Muscle layer of colon (tissue), 2 donors: ENCODE data around the gene IFNAR2.

Experiments
- H3K27ac ChIP-seq: one replicate; pipeline ENCODE4 v1.7.0; 2013; ENCODE audit warnings: low read depth, mild to moderate bottlenecking, low read length, moderate library complexity
- H3K27me3 ChIP-seq, 2 donors: one replicate each; pipeline ENCODE4 v1.7.0; 2013; ENCODE audit warnings: low read length in 2 of 2, mild to moderate bottlenecking in 2 of 2; ENCODE audit not compliant: insufficient read depth in 2 of 2, control insufficient read depth in 1 of 2
- H3K36me3 ChIP-seq: one replicate; pipeline ENCODE4 v1.7.0; 2013; ENCODE audit warnings: mild to moderate bottlenecking, low read length; ENCODE audit not compliant: insufficient read depth
- H3K4me1 ChIP-seq: one replicate; pipeline ENCODE4 v1.7.0; 2013; ENCODE audit warnings: mild to moderate bottlenecking, low read length; ENCODE audit not compliant: insufficient read depth
- H3K4me3 ChIP-seq, 2 donors: one replicate each; pipeline ENCODE4 v1.7.0; 2013; ENCODE audit warnings: low read length in 2 of 2, low read depth in 1 of 2, mild to moderate bottlenecking in 1 of 2, moderate library complexity in 1 of 2
- H3K9ac ChIP-seq: one replicate; pipeline ENCODE4 v1.7.0; 2013; ENCODE audit warnings: low read length
- H3K9me3 ChIP-seq: one replicate; pipeline ENCODE4 v1.7.0; 2013; ENCODE audit warnings: mild to moderate bottlenecking, low read length
- donor health status: abdominal sarcoma.
- donor health status: Adenocarcinoma of cecum.

Gene IFNAR2

DNA sequence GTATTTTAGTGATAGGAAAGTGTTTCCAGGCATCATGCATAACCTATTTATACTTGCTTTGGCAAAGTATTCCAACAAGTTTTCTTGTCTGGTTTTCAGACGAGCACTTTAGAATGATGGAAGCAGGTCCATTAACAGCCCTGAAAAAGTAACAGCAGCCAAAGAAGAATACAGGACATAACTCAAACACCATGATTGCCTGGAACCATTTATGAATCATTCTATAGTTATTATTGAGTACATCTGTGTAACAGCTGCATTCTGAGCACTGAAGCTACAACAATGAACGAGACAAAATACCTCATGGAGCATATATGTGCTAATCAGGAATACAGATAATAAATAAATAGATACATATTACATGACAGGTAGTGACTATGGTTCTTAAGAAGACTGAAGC is 49.0 kb downstream of the IFNAR2 start:
- peaks cover 19% of the 10 kb centered on the region for H3K36me3 ChIP-seq

DNA sequence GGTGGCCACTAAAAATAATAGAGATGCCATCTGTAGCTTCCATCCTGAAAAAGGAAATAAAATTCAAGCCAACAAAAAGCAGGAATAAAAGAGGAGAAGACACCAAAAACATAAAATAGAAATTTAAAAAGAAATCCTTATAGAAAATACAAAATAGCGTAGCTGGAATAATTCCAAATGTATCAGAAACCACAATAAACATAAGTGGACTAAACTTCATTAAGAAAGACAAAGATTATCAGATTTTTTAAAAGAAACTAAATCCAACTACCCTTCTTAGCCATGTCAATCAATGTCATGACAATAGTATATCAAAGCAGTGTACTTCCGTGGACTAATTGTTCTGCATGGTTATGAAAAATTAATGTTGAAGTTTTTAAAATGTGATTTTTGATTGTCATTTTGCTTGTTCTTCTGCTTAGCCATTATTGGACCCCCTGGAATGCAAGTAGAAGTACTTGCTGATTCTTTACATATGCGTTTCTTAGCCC is 49.6 kb downstream of the IFNAR2 start:
- no peak overlapping the region for H3K9ac ChIP-seq
- peaks cover 22% of the 10 kb centered on the region for H3K36me3 ChIP-seq

More for the DNA sequence above, 49.0 kb downstream of the IFNAR2 start:
- no peak overlapping the region for H3K9ac ChIP-seq
- H3K4me3 ChIP-seq, result no peak overlapping the region
- no peaks in the 10 kb centered on the region for H3K4me1 ChIP-seq
- no peak overlapping the region for H3K27ac ChIP-seq
- no peaks in the 10 kb centered on the region for H3K9me3 ChIP-seq
- no peaks in the 10 kb centered on the region for H3K27me3 ChIP-seq

More for the DNA sequence above, 49.6 kb downstream of the IFNAR2 start:
- Histone ChIP-seq H3K4me3 (no peak overlapping the region), H3K4me1 (no peaks in the 10 kb centered on the region), H3K27me3 (no peaks in the 10 kb centered on the region), H3K27ac (no peak overlapping the region), H3K9me3 (no peaks in the 10 kb centered on the region)
